ENCODE results near the gene RPL22. TPM values are rescaled to one million over a fixed set of nuclear protein-coding genes. Genes with fewer than 3 reads are reported as not detected.

RPL22 gene
- total RNA-seq = 100 to 1,000 TPM; 399 to 441 TPM

GRCh38 chr1:6199298-6200187 is at the start of gene RPL22:
RPL22 (minus strand) TSS chr1:6199595; CDS start chr1:6199573, 22 bp downstream.
- ChIA-PET POLR2A (interaction anchor here (0.5 to 1.0 kb wide), 4 partner anchors 16 to 585 kb away, joined by 3 to 5 read pairs (median 3); partner anchors contain the start of genes CAMTA1 and ICMT), CTCF (interaction anchor here (2.7 kb wide), 1 partner anchor 46 kb away, joined by 8 read pairs; no protein-coding TSS in a partner anchor)

GRCh38 chr1:6248161-6248776 is 48.9 kb upstream of the RPL22 start:
- ChIA-PET CTCF (interaction anchor here (1.3 to 4.5 kb wide), 10 partner anchors 11 to 218 kb away, joined by 3 to 28 read pairs (median 9); partner anchors contain the start of genes ACOT7 and TNFRSF25), POLR2A (no interaction called here)

- ChIA-PET CTCF (interaction anchor here (0.9 to 4.5 kb wide), 29 partner anchors 8 to 251 kb away, joined by 3 to 28 read pairs (median 6); partner anchors contain the start of genes ACOT7 and TNFRSF25), POLR2A (no interaction called here)
These were observed 48.3 kb upstream of the RPL22 start for GRCh38 chr1:6247651-6248050.

GRCh38 chr1:6246497-6247467 is 47.4 kb upstream of the RPL22 start:
- ChIA-PET POLR2A (interaction anchor here (0.5 kb wide), 1 partner anchor 157 kb away, joined by 3 read pairs; no protein-coding TSS in a partner anchor), CTCF (interaction anchor here (0.9 to 4.5 kb wide), 50 partner anchors 9 to 306 kb away, joined by 3 to 28 read pairs (median 5); partner anchors contain the start of genes ACOT7, HES2, ICMT and RPL22)

GRCh38 chr1:6245869-6246496 is 46.6 kb upstream of the RPL22 start:
- ChIA-PET CTCF (interaction anchor here (0.9 to 4.5 kb wide), 40 partner anchors 8 to 307 kb away, joined by 3 to 28 read pairs (median 6); partner anchors contain the start of genes ACOT7, HES2, ICMT and RPL22), POLR2A (interaction anchor here (0.5 kb wide), 1 partner anchor 158 kb away, joined by 3 read pairs; no protein-coding TSS in a partner anchor)

GRCh38 chr1:6245086-6245868 is 45.9 kb upstream of the RPL22 start:
- ChIA-PET POLR2A (no interaction called here), CTCF (interaction anchor here (0.6 to 4.5 kb wide), 28 partner anchors 10 to 308 kb away, joined by 3 to 26 read pairs (median 5); partner anchors contain the start of genes ACOT7, HES2, ICMT and RNF207)

- CTCF ChIA-PET = interaction anchor here (0.6 to 4.5 kb wide), 15 partner anchors 9 to 236 kb away, joined by 3 to 26 read pairs (median 4); partner anchors contain the start of genes ICMT, RNF207 and RPL22
- POLR2A ChIA-PET = no interaction called here
These were observed 45.1 kb upstream of the RPL22 start for GRCh38 chr1:6244401-6245049.

- CTCF ChIA-PET = interaction anchor here (0.6 to 4.5 kb wide), 4 partner anchors 9 to 235 kb away, joined by 3 to 19 read pairs (median 6); partner anchors contain the start of gene ICMT
- POLR2A ChIA-PET = no interaction called here
These were observed 44.6 kb upstream of the RPL22 start, which contains the start of gene HES3 for GRCh38 chr1:6243993-6244392. HES3 (plus strand) TSS chr1:6244179; CDS start chr1:6244366, 187 bp downstream.

GRCh38 chr1:6243053-6243834 is 43.8 kb upstream of the RPL22 start:
- ChIA-PET CTCF (interaction anchor here (0.6 to 1.6 kb wide), 3 partner anchors 18 to 208 kb away, joined by 3 to 5 read pairs (median 5); partner anchors contain the start of gene GPR153), POLR2A (no interaction called here)

GRCh38 chr1:6241887-6242740 is 42.7 kb upstream of the RPL22 start:
- ChIA-PET POLR2A (interaction anchor here (0.6 kb wide), 1 partner anchor 181 kb away, joined by 5 read pairs; no protein-coding TSS in a partner anchor), CTCF (interaction anchor here (0.6 to 1.6 kb wide), 5 partner anchors 19 to 181 kb away, joined by 3 to 5 read pairs (median 3); partner anchors contain the start of gene GPR153)

- ChIA-PET POLR2A (no interaction called here), CTCF (interaction anchor here (1.0 to 1.4 kb wide), 3 partner anchors 161 to 181 kb away, joined by 3 read pairs; no protein-coding TSS in a partner anchor)
These were observed 41.9 kb upstream of the RPL22 start for GRCh38 chr1:6241107-6241886.

GRCh38 chr1:6239950-6240768 is 40.8 kb upstream of the RPL22 start:
- POLR2A ChIA-PET = no interaction called here
- CTCF ChIA-PET = interaction anchor here (0.7 to 1.4 kb wide), 4 partner anchors 165 to 255 kb away, joined by 3 to 6 read pairs (median 3); no protein-coding TSS in a partner anchor

GRCh38 chr1:6239213-6239752 is 39.9 kb upstream of the RPL22 start:
- POLR2A ChIA-PET = no interaction called here
- CTCF ChIA-PET = interaction anchor here (0.5 to 3.1 kb wide), 6 partner anchors 8 to 256 kb away, joined by 3 to 10 read pairs (median 6); partner anchors contain the start of gene RNF207
